Fibroblast of gingiva (primary cell): ENCODE measurements around the gene C6orf52.
"Not testable (repeated sequence)": the region's sequence is repeated elsewhere in the genome, so short reads cannot be mapped to it uniquely, and the experiment has no call there.

Experiments
- DNase-seq: peaks from one replicate; pipeline ENCODE4 v3.0.0-alpha.2; 2011; ENCODE audit warnings: low read depth

C6orf52 gene

DNA sequence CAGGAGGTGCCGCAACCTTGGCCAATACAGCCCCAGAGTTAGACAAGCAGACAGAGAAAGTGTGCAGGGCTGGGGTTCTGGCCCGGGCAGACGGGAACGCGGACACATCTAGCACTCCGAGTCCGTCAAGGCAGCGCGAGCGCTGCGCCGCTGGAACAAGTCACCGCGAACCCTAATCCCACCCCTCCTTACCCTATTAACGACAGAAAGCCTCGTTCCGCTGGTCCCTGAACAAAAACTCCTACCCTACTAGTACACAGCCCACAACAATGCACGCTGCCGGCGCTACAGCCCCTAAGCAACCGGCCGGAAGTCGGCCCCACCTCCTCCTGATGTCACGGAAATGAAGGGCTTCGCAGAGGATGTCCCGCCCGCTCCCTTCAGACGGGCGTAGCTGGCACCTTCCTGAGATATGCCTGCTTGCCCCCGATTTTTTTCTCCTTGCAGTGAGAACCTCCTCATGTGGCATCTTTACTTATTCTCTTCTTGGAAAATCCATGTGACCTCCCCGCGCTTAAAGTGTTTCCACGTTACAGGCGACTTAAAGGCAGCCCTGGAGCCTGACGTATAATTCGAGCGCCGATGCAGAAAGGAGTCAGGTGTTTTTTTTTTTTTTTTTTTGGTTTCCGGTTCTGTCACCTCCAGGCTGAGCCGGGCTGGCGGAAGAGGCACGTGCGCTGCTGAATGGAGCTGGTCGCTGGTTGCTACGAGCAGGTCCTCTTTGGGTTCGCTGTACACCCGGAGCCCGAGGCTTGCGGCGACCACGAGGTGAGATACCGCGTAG, at the start of gene C6orf52, which contains the start of gene PAK1IP1:
TSS of gene C6orf52 (minus strand) at position 315 of the 784 bp plus-strand sequence. CDS start 7,066 bp downstream, outside the sequence.
TSS of gene PAK1IP1 (plus strand) at position 671 of the 784 bp plus-strand sequence. CDS start at position 685, 14 bp downstream.
- peak; percentile 94 for DNase-seq

DNA sequence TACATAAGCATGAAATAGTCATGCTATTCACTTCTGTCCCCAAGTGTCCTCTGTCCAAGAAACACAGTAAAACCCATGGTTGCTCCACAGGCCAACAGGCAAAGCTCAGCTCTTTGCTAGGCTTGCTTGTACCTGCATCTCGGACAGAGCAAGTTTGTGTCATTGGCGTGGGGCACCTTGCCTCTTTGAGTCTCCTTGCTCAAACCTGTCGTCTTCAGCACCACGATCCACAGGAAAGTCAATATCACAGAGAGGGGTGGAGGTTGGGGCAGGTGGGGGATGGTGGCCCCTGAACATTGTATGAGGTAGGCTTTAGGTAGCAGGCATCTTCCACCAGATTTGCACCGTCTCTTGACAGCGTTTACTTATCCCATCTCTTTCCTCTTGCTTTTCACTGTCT, 49.1 kb upstream of the C6orf52 start:
- DNase-seq = no peak

DNA sequence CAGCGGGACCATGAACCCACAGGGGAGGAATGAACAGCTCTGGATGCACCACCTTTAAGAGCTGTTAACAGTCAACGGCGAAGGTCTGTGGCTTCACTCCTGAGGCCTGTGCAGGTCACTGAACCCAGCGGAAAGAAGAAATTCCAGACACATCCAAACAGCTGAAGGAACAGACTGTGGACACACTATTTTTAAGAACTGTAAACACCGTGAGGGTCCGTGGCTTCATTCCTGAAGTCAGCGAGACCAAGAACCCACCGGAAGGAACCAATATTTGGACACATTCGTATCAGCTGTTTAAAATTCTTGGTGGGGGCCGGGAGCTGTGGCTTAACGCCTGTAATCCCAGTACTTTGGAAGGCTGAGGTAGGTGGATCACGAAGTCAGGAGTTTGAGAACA, 47.8 kb upstream of the C6orf52 start:
- no peak for DNase-seq

DNA sequence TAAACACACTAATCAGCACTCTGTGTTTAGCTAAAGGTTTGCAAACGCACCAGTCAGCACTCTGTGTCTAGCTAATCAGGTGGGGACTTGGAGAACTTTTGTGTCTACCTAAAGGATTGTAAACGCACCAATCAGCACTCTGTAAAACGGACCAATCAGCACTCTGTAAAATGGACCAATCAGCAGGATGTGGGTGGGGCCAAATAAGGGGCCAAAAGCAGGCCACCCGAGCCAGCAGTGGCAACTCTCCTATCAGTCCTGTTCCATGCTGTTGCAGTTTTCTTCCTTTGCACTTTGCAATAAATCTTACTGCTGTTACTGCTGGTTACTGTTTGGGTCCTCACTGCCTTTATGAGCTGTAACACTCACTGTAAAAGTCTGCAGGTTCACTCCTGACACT, 47.2 kb upstream of the C6orf52 start:
- DNase-seq = not testable (repeated sequence)

DNA sequence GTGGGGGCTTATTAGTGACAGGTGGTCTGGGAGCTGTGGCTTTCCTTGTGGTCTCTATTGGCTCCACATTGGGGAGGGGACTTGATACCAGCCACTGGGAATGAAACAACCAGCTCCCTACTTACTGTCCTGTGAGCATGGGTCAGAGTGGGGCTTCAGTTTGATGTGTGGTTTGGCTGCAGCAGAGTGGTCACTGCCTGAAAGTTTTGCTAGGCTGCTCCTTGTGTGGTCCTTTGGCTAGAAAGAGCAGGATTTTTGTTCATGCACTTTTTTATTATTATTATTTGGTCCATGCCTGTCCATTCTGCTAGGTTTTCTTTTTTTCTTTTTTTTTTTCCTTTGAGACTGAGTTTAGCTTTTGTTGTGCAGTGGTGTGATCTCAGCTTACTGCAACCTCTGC, 45.6 kb upstream of the C6orf52 start:
- DNase-seq = no peak

DNA sequence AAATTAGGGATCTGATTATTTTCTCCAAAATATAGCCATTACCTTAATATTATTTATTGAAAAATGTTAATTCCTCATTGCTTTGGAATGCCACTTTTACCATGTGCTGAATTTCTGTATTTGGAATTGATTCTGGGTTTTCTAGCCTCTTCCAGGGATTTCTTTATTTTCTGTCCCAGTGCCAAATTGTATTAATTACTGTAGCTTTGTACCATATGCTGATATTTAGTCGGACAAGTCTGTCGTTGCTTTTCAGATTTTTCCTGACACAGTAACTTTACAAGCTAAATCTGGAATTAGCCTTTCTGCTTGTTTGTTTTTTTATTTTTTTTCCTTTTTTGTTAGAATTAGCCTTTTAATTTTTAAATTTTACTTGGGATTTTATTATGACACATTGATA, 42.3 kb upstream of the C6orf52 start:
- DNase-seq = no peak

DNA sequence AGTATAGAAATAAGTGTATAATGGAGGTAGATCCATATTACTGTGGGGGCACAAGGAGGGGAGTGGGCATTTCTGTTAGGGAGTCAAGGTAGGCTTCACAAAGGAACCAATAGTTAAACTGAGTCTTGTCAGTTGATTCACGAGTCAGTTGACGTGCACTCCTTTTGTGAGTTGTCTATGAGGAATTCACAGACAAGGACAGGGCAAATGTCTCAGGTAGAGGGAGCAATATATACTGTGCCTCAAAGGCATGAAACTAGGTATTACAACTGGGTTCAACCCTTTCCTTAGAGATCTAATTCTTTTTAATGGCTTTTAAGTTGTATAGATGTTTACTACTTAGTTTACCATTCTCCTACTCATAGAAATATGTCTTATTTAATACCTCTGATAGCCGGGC, 39.4 kb upstream of the C6orf52 start:
- DNase-seq = no peak

DNA sequence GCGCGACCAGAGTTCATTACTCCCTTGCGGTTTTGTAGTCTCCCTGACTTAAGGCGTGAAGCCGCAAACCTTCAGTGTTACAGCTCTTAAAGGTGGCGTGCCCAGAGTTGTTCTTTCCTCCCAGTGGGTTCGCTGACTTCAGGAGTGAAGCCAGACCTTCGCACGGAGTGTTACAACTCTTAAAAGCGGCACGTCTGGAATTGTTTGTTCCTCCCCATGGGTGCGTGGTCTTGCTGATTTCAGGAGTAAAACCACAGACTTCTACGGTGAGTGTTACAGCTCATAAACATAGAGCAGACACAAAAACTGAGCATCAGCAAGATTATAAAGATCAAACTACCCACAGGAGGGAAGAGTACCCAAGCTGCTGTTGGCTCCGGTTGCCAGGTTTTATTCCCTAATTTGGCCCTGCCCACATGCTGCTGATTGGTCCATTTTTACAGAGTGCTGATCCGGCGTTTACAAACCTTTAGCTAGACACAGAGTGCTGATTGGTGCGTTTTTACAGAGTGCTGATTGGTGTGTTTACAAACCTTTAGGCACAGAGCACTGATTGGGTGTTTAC, 38.8 kb upstream of the C6orf52 start:
- no peak for DNase-seq

DNA sequence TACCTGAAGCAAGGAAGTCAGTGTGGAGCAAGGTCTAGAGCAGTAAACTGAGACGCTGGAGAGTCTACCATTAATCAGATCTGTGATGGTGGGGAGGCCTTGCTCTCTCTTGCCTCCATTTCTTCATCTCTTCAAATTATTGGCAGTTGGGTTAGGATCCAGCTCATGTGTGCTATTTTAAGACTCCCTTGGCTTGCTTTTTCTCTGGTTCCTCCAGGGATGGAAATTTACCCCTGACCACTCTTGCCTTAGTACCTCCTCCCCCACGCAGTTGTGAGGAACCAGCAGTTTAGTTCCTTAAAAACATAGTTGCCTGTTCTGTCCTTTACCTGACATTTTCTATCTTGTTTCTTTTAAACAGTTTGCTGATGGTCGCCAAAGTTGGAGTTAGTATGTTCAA, 35.8 kb upstream of the C6orf52 start:
- no peak for DNase-seq

DNA sequence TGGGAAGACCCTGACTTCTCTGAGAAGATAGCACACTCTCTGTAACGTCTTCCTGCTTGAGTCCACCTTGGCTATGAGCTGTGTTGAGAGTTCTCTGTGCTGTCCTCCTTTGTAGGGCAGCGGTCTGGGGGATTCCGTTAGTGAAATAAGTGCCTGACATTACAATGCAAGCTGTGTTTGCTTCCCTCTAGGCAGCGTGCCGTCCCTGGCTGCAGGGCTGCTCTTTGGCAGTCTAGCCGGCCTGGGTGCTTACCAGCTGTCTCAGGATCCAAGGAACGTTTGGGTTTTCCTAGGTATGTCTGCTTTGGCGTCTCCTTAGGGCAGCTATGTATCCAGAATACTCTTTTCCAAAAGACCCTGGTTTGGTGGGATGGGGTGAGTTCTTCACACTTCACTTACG, 31.3 kb upstream of the C6orf52 start:
- DNase-seq = no peak

DNA sequence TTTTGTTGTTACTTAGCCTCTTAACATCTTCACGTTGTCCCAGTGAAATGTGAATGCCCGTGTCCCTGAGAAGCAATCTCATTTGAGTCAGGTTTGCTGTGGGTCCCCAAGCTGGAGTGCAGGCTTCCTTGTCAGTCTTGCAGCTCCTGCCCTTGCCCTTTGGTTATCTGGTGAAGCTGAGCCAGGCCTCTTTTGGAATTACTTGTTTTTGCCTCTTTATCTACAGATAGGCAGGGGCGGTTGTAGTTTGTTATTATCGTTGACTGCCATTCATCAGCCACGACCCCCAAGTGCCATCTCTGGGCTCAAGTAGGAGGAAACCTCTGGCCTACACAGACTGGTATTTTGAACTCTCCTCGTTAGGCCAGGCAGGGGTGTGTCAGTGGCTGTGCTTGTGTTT, 30.6 kb upstream of the C6orf52 start:
- DNase-seq = no peak

DNA sequence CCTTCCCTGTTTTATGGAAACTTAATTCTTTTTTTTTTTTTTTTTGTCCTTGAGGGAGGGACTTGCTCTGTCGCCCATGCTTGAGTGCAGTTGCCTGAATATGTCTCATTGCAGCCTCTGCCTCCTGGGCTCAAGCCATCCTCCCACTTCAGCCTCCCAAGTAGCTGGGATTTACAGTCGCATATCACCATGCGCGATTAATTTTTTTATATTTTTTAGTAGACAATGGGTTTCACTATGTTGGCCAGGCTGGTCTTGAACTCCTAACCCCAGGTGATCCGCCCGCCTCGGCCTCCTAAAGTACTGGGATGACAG, 29.1 kb upstream of the C6orf52 start:
- no peak for DNase-seq

DNA sequence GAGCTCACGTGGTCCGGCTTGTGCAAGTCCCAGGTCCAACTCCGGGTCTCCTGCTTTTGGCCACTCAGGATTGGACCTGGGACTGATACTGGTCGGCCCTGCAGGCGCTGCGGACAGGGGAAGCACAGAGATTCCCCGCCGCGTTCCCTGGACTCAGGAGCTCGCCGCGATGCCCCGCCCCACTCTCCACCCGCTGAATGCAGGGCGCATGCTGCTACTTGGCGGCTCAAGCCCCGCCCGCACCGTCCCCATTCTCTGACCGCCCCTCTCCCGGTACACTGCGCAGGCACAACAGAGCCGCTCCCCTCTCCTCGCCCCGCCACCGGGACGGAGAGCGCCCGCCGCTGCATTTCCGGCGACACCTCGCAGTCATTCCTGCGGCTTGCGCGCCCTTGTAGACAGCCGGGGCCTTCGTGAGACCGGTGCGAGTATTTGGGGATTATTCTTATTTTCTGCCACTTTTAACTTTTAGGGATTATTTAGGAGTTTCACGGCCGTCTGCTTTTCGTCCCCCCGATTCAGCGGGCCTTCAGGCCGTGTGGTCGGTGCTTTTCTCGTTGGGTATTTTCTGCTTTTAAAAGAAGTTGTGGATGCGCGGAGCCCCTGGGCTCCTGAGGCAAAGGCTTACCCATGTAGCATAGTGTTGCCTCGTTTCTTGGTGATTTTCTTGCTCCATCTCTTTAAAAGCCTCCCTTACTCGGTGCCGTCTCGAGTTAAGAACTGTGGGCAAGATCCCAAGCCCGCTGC, 28.6 kb upstream of the C6orf52 start, which contains the start of gene TMEM14C:
TSS of gene TMEM14C (plus strand) at position 251 of the 747 bp plus-strand sequence. CDS start 1,544 bp downstream, outside the sequence.
- peak; percentile 99 for DNase-seq

DNA sequence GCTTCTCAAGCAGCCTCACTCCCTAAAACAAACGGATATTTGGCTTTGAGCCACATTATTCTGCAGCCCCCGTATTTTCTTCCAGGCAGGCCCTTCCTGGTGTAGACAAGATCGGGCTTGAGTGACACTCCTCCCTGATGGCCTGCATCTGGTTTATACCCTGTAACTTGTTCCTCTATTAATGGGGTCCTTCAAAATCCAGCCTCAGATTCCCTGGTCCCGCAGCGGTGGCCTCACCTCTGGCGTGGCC, 28.1 kb upstream of the C6orf52 start:
- no peak for DNase-seq

DNA sequence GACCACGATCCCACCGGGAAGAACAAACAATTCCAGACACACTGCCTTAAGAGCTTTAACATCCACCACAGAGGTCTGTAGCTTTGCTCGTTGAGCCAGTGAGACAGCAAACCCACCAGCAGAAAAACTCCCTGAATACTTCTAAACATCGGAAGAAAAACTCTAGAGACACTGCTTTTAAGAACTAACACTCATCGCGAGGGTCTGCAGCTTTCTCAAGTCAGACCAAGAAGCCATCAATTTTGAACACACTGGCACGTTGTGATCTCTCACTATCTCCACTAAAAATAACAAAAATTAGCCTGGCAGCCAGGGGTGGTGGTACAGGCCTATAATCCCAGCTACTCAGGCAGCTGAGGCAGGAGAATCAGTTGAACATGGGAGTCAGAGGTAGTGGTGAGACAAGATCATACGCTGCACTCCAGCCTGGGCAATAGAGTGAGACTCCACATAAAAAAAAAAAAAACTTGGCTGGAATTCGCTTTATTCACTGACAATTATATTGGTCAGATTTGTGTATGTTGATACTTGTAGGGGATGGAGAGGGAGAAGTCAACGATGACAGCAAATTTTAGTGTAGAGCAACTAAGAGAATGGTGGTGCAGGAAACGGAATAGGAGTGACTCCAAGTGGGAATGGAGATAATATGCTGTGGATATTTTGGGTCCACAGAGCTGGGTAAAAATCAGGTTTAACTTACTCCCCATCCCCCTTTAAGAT, 27.6 kb upstream of the C6orf52 start:
- no peak for DNase-seq

DNA sequence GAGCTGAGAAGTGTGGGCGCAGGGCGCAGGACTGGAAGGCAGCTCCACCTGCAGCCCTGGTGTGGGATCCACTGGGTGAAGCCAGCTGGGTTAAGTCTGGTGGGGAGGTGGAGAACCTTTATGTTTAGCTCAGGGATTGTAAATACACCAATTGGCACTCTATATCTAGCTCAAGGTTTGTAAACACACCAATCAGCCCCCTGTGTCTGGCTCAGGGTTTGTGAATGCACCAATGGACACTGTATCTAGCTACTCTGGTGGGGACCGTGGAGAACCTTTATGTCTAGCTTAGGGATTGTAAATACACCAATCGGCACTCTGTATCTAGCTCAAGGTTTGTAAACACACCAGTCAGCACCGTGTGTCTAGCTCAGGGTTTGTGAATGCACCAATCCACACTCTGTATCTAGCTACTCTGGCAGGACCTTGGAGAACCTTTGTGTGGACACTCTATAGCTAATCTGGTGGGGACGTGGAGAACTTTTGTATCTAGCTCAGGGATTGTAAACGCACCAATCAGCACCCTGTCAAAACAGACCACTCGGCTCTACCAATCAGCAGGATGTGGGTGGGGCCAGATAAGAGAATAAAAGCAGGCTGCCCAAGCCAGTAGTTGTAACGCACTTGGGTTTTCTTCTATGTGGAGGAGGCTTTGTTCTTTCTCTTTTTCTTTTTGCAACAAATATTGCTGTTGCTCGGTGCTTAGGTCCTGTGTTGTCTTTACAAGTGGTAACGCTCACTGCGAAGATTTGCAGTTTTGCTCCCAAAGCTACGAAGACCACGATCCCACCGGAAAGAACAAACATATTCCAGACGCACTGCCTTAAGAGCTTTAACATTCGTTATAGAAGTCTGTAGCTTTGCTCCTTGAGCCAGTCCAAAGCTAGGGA, 26.8 kb upstream of the C6orf52 start:
- DNase-seq = not testable (repeated sequence)

DNA sequence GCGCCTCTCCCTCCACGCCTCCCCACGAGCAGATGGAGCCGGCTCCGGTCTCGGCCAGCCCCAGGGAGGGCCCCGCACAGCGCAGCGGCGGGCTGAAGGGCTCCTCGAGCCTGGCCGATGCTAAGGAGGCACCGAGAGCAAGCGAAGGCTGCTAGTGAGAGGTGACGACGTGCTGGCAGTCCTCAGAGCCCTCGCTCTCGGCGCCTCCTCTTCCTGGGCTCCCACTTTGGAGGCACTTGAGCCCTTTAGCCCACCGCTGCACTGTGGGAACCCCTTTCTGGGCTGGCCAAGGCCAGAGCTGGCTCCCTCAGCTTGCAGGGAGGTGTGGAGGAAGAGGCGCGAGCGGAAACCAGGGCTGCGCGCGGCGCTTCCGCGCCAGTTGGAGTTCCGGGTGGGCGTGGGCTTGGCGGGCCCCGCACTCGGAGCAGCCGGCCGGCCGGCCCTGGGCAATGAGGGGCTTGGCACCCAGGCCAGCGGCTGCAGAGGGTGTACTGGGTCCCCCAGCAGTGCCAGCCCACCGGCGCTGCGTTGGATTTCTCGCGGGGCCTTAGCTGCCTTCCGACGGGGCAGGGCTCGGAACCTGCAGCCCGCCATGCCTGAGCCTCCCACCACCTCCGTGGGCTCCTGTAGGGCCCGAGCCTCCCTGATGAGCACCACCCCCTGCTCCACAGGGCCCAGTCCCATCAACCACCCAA, 26.0 kb upstream of the C6orf52 start:
- DNase-seq = peak; percentile 15

DNA sequence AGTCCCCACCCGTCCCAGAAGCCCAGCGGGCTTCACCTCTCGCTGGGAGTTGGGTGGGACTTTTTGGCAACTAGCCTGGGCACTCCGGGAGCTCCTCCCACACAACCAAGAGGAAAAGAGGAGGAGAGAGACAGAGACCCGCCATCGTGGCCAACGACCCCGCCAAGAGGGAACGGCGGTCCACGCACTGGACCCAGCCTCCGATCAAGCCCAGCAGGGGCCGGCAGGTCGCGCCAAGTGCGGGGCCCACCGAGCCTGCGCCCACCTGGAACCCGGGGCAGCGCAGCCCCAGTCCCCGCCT, 25.5 kb upstream of the C6orf52 start:
- no peak for DNase-seq

DNA sequence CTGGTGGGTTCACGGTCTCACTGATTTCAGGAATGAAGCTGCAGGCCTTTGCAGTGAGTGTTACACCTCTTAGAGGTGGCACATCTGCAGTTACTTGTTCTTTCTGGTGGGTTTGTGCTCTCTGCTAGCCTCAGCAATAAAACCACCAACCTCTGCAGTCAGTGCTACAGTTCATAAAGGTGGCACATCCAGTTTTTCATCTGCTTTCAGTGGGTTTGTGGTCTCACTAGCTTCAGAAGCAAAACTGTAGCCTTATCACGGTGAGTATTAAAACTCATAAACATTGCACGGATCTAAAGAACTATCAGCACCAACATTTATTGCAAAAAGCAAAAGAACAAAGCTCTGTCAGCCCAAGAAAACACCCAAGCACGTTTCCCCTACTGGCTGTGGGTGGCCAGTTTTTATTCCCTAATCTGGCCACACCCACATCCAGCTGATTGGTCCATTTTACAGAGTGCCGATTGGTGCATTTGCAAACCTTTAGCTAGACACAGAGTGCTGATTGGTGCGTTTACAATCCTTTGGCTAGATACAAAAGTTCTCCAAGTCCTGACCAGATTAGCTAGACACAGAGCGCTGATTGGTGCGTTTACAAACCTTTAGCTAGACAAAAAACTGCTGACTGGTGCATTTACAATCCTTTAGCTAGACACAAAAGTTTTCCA, 25.0 kb upstream of the C6orf52 start:
- no peak for DNase-seq

DNA sequence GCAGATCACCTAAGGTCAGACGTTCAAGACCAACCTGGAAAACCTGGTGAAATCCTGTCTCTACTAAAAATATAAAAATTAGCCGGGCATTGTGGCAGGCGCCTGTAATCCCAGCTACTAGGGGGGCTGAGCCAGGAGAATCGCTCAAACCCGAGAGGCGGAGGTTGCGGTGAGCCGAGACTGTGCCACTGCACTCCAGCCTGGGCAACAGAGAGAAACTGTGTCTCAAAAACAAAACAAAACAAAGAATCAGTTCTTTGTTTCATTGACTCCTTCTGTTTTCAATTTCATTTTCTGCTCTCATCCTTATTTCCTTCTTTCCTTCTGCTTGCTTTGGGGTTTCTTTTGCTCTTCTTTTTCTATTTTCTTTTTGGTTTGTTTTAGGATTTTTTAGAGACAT, 19.5 kb upstream of the C6orf52 start:
- no peak for DNase-seq

DNA sequence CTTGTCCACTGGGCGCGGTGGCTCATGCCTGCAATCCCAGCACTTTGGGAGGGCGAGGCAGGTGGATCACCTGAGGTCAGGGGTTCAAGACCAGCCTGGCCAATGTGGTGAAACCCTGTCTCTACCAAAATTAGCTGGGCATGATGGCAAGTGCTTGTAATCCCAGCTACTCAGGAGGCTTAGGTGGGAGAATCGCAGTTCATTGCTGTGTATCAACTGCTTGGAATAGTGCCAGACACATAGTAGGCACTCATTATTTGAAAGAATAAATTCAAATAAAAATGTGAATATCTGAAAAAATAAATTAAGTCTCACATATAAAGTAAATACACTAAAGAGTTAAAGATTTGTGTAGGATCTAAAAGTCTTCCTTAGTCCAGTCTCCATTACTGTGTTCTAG, 2.2 kb upstream of the C6orf52 start:
- DNase-seq = no peak
